Measurements from ENCODE around the gene CD300H.

- TF ChIP-seq, protein P1, sequence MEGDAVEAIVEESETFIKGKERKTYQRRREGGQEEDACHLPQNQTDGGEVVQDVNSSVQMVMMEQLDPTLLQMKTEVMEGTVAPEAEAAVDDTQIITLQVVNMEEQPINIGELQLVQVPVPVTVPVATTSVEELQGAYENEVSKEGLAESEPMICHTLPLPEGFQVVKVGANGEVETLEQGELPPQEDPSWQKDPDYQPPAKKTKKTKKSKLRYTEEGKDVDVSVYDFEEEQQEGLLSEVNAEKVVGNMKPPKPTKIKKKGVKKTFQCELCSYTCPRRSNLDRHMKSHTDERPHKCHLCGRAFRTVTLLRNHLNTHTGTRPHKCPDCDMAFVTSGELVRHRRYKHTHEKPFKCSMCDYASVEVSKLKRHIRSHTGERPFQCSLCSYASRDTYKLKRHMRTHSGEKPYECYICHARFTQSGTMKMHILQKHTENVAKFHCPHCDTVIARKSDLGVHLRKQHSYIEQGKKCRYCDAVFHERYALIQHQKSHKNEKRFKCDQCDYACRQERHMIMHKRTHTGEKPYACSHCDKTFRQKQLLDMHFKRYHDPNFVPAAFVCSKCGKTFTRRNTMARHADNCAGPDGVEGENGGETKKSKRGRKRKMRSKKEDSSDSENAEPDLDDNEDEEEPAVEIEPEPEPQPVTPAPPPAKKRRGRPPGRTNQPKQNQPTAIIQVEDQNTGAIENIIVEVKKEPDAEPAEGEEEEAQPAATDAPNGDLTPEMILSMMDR (IDR thresholded peaks at IDR 0.05 in 2 of 3, conservative IDR thresholded peaks at IDR 0.05 in 1 of 3; ENCODE audit: borderline replicate concordance in 1 of 3, insufficient read depth in 1 of 3, low read depth in 2 of 3, low read length in 2 of 3) = no peak
- TF ChIP-seq RAD21 (IDR thresholded peaks at IDR 0.05; ENCODE audit: low read depth) = no peak
- TF ChIP-seq EZH2phosphoT487 (IDR thresholded peaks at IDR 0.05; ENCODE audit: borderline replicate concordance) = no peak
- TF ChIP-seq EGR1 (IDR thresholded peaks at IDR 0.05; ENCODE audit: low read depth) = no peak
- TF ChIP-seq POLR2A (IDR thresholded peaks at IDR 0.05; ENCODE audit: borderline replicate concordance, extremely low read depth, insufficient read depth, insufficient read length) = no peak
- no peak for TF ChIP-seq ZBTB33 (IDR thresholded peaks at IDR 0.05; ENCODE audit: extremely low read depth, insufficient replicate concordance, low read length)
- no peak for TF ChIP-seq ZFX (IDR thresholded peaks at IDR 0.05)
- TF ChIP-seq REST (IDR thresholded peaks at IDR 0.05; ENCODE audit: low read depth) = no peak
- TF ChIP-seq SRF (IDR thresholded peaks at IDR 0.05; ENCODE audit: low read depth) = no peak
Observed at GRCh38 chr17:74571621-74572270, 4.4 kb upstream of the CD300H start.

Measured in HCT116 (cell line).